Thyroid gland (tissue), 4 donors: ENCODE data around the gene EZH2.

Source experiments
- CTCF ChIP-seq, 6 experiments: fragments of 200-600 bp in 3 of 6; fragments of 450-650 bp in 3 of 6; sonication (generic) in 3 of 6; IDR thresholded peaks; one replicate each; pipeline ENCODE4 v1.5.1; 2016 to 2019; ENCODE audit warnings: antibody characterized with exemption in 6 of 6, mild to moderate bottlenecking in 2 of 6, inconsistent platforms in 1 of 6, moderate library complexity in 1 of 6
- POLR2A ChIP-seq, 2 donors: fragments of 450-650 bp; IDR thresholded peaks; one replicate each; pipeline ENCODE4 v1.6.1; 2017; ENCODE audit warnings: antibody characterized with exemption in 2 of 2, mild to moderate bottlenecking in 2 of 2, moderate library complexity in 1 of 2

GRCh38 chr7:148921806-148922205 is 37.7 kb upstream of the EZH2 start:
- TF ChIP-seq CTCF (IDR thresholded peaks at IDR 0.05) = no peak
- no peak for TF ChIP-seq POLR2A (IDR thresholded peaks at IDR 0.05)
